ENCODE data around the gene USP7. TPM values are rescaled to one million over a fixed set of nuclear protein-coding genes. Genes with fewer than 3 reads are reported as not detected.
"Not testable (repeated sequence)": the region's sequence is repeated elsewhere in the genome, so short reads cannot be mapped to it uniquely, and the experiment has no call there.

USP7 gene
- total RNA-seq, 1 donor from 2014 or later: 165 TPM

- intact Hi-C loops (cut with micrococcal nuclease): no loop called here
These were observed 11.3 kb upstream of the USP7 start for GRCh38 chr16:8975039-8975438.

- intact Hi-C loops (cut with micrococcal nuclease): no loop called here
These were observed 9.3 kb upstream of the USP7 start for GRCh38 chr16:8972843-8973586.

- intact Hi-C loops (cut with micrococcal nuclease): no loop called here
These were observed 7.7 kb upstream of the USP7 start for GRCh38 chr16:8971416-8971815.

- intact Hi-C loops (cut with micrococcal nuclease): not testable (repeated sequence)
These were observed 5.6 kb upstream of the USP7 start for GRCh38 chr16:8969202-8969897.

GRCh38 chr16:8968054-8968453 lies 4.3 kb upstream of the USP7 start:
- intact Hi-C loops (cut with micrococcal nuclease): not testable (repeated sequence)

- intact Hi-C loops (cut with micrococcal nuclease): no loop called here
These were observed 3.6 kb upstream of the USP7 start for GRCh38 chr16:8967132-8967821.

GRCh38 chr16:8966817-8967131 lies 3.1 kb upstream of the USP7 start:
- intact Hi-C loops (cut with micrococcal nuclease): no loop called here

GRCh38 chr16:8964462-8964861 lies 756 bp upstream of the USP7 start:
- intact Hi-C loops (cut with micrococcal nuclease): loop anchor here (1.0 to 5.0 kb wide), 6 partner anchors 42 to 1778 kb away; partner anchors contain the start of genes ABAT, NUBP1, PMM2 and TMEM186

GRCh38 chr16:8963010-8963820 lies 491 bp downstream of the USP7 start:
- intact Hi-C loops (cut with micrococcal nuclease): loop anchor here (1.0 to 5.0 kb wide), 6 partner anchors 41 to 1779 kb away; partner anchors contain the start of genes ABAT, HAPSTR1 and NUBP1

DNA sequence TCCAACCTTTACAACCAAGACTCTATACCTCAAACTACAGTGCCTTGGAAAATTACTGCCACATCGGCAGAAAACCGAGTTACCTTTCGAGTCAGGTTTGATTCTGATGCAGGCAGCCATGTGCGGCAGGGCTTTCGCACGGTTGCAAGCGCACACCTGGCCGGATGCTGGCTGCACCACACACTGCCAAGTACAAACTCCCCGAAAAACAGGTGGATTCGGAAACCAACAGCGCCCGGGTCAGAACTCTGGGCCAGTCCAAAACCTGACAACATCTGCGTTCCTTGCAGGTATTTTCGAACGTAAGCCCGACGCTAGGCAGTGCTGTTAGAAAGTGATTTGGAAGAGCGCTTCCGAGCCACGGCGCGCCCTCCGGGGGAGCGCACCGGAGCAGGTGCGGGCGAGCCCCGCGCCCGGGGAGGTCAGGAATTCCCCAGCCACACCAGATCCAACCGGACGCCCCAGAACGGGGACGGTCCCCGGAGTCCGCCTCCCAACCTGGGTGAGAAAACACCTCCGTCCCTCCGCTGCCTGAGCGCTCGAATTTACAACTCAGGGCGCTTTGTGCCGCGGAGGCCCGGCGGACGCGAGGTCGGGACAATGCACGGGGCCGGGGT lies 1.2 kb downstream of the USP7 start:
- intact Hi-C loops (cut with micrococcal nuclease): loop anchor here (1.0 to 5.0 kb wide), 7 partner anchors 40 to 1780 kb away; partner anchors contain the start of genes ABAT, HAPSTR1 and NUBP1

- intact Hi-C loops (cut with micrococcal nuclease): loop anchor here (1.0 to 5.0 kb wide), 6 partner anchors 40 to 1780 kb away; partner anchors contain the start of genes ABAT and NUBP1
These were observed 1.8 kb downstream of the USP7 start for GRCh38 chr16:8961811-8962390.

DNA sequence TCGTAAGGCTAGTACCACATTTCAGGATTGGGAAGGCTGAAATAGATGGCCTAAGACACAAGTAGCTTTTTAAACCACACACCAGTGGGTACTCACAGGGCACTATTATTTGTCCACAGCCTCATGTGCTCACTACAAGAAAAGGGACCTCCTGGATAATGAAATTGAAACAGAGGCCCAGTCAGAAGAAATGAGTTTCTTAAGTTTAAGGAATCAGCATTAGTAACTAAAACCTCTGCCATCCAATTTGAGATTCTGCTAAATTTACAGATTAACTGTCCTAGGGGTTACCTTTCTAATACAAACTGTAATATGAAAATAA lies 3.0 kb downstream of the USP7 start:
- intact Hi-C loops (cut with micrococcal nuclease): loop anchor here (5.0 kb wide), 5 partner anchors 38 to 1782 kb away; partner anchors contain the start of genes ABAT and NUBP1

- intact Hi-C loops (cut with micrococcal nuclease): loop anchor here (5.0 kb wide), 5 partner anchors 38 to 1782 kb away; partner anchors contain the start of genes ABAT and NUBP1
These were observed 3.6 kb downstream of the USP7 start for GRCh38 chr16:8959921-8960787.

GRCh38 chr16:8958344-8959167 lies 5.2 kb downstream of the USP7 start:
- intact Hi-C loops (cut with micrococcal nuclease): no loop called here

- intact Hi-C loops (cut with micrococcal nuclease): no loop called here
These were observed 6.1 kb downstream of the USP7 start for GRCh38 chr16:8957509-8958157.

- intact Hi-C loops (cut with micrococcal nuclease): no loop called here
These were observed 6.7 kb downstream of the USP7 start for GRCh38 chr16:8957063-8957397.

GRCh38 chr16:8956265-8957062 lies 7.2 kb downstream of the USP7 start:
- intact Hi-C loops (cut with micrococcal nuclease): no loop called here

Data from T-helper 2 cell treated with Interferon-gamma antibody and Interleukin-4, amounts not matched to agents 100 ng/mL and 5 ng/mL, for 36 hours (primary cell).